Right lobe of liver (tissue), 6 donors: ENCODE data around the gene CSTF1. TPM values are rescaled to one million over a fixed set of nuclear protein-coding genes. Genes with fewer than 3 reads are reported as not detected.

Experiments
- ATAC-seq, 4 donors: fragments of 200-7000 bp; cut with Tn5 transposase; one replicate each; pipeline ENCODE4 v1.9.1; 2020; ENCODE audit warnings: mild to moderate bottlenecking in 4 of 4, moderate library complexity in 4 of 4
- DNase-seq, 3 donors: peaks; one replicate each; pipeline ENCODE4 v3.0.0-alpha.2; 2020
- H3K27ac ChIP-seq, 3 donors: fragments of 200-600 bp; one replicate each; pipeline ENCODE4 v1.8.0; 2022
- H3K27me3 ChIP-seq, 2 donors: fragments of 200-600 bp; one replicate each; pipeline ENCODE4 v1.8.0; 2022
- H3K36me3 ChIP-seq, 4 donors: fragments of 200-600 bp; sonication (generic) in 1 of 4; one replicate each; pipeline versions ENCODE4 v1.5.1 to v1.8.0; 2017 to 2022; ENCODE audit warnings: control low read depth in 1 of 4
- H3K4me1 ChIP-seq, 4 donors: fragments of 200-600 bp; sonication (generic) in 1 of 4; one replicate each; pipeline versions ENCODE4 v1.5.1 to v1.8.0; 2017 to 2022; ENCODE audit warnings: control low read depth in 1 of 4
- H3K4me3 ChIP-seq, 3 donors: fragments of 200-600 bp; one replicate each; pipeline ENCODE4 v1.8.0; 2022
- H3K9me3 ChIP-seq, 4 donors: fragments of 200-600 bp; sonication (generic) in 1 of 4; one replicate each; pipeline versions ENCODE4 v1.5.1 to v1.8.0; 2017 to 2022; ENCODE audit warnings: control low read depth in 1 of 4
- POLR2A ChIP-seq: fragments of 450-650 bp; IDR thresholded peaks from one replicate; pipeline ENCODE4 v1.6.1; 2017; ENCODE audit warnings: antibody characterized with exemption, mild to moderate bottlenecking
- WGBS: methylation state at CpG from one replicate; pipeline ENCODE4 v1.1.6; 2018; ENCODE audit warnings: low coverage, low lambda C conversion rate; ENCODE audit not compliant: insufficient coverage; ENCODE audit errors: missing lambda C conversion rate; 5-methylcytosine and 5-hydroxymethylcytosine counted together
- intact Hi-C, 2 donors: fragments of 100-400 bp; cut with DNase I; formaldehyde crosslinking; loops; one replicate each; pipeline versions ENCODE4 v1.11.2 to v1.14.1; 2022
- total RNA-seq, 6 experiments: library from RNA; depleted of rRNA in 2 of 6; stranded (reverse); fragments of >200 nt in 2 of 6; fragmentation: NEBNext Ultra II Directional in 3 of 6; extraction: Animal tissue kit (Norgen Biotek cat#: 25700) in 3 of 6; gene quantifications; one replicate each; pipeline versions ENCODE4 v1.1.0 to v1.2.4, GENCODE V29; 2016 to 2023
- TF ChIP-seq, protein P1 (sequence below), 4 donors: fragments of 200-600 bp in 3 of 4; fragments of 450-650 bp in 1 of 4; IDR thresholded peaks; one replicate each; pipeline versions ENCODE4 v1.5.1 to v1.8.0; 2016 to 2022; ENCODE audit warnings: antibody characterized with exemption in 4 of 4, mild to moderate bottlenecking in 2 of 4
- donor health status: DM: no; HTN: yes; CAD: no.
- donor health status: DM: no; HTN: no; CAD: no.
- donor health status: DM: no; HTN: no; CAD: no.
- donor health status: DM: no; HTN: yes; CAD: no.
- donor health status: DM: no; HTN: yes; CAD: no.

CSTF1 gene
- total RNA-seq, 6 experiments from 2014 or later, result 14.9 to 27.2 (median 16.6) TPM

DNA sequence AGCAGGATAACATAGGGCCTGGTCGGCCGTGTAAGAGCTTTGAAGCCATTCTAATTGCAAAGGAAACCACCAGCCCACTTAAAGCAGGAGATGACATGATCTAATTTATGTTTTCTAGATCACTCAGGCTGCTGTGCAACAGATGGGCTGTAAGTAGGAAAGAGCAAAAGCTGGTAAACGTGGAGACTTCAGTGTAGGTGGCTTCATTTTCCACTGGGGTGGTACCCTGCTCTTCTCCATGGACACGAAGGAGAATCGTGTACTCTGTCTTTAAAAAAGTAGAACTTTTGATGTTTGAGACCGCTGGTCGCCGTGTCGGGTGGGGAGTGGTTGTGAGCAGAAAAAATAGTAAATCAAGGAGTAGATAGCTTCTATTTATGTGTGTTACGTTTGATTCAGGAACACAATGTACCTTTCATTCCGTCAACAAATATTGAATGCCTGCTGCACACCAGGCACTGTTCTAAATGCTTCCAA lies 26.0 kb downstream of the CSTF1 start:
- no peak for ATAC-seq
- H3K4me3 ChIP-seq, result no peak overlapping the region
- TF ChIP-seq, protein P1, sequence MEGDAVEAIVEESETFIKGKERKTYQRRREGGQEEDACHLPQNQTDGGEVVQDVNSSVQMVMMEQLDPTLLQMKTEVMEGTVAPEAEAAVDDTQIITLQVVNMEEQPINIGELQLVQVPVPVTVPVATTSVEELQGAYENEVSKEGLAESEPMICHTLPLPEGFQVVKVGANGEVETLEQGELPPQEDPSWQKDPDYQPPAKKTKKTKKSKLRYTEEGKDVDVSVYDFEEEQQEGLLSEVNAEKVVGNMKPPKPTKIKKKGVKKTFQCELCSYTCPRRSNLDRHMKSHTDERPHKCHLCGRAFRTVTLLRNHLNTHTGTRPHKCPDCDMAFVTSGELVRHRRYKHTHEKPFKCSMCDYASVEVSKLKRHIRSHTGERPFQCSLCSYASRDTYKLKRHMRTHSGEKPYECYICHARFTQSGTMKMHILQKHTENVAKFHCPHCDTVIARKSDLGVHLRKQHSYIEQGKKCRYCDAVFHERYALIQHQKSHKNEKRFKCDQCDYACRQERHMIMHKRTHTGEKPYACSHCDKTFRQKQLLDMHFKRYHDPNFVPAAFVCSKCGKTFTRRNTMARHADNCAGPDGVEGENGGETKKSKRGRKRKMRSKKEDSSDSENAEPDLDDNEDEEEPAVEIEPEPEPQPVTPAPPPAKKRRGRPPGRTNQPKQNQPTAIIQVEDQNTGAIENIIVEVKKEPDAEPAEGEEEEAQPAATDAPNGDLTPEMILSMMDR (IDR thresholded peaks at IDR 0.05), result no peak
- no peak for TF ChIP-seq POLR2A
- H3K27me3 ChIP-seq, result no peaks in the 10 kb centered on the region
- no peak for DNase-seq
- no peaks in the 10 kb centered on the region for H3K9me3 ChIP-seq
- 54% methylated on average over 11 of the region's 11 CpGs for WGBS
- intact Hi-C loops, result no loop called here
- peak overlapping the region; percentile 7 to 37 (median 22) for H3K27ac ChIP-seq
- H3K4me1 ChIP-seq, result peaks cover 0 to 4% (median 0%) of the 10 kb centered on the region in 4 donors
- H3K36me3 ChIP-seq, result no peaks in the 10 kb centered on the region

DNA sequence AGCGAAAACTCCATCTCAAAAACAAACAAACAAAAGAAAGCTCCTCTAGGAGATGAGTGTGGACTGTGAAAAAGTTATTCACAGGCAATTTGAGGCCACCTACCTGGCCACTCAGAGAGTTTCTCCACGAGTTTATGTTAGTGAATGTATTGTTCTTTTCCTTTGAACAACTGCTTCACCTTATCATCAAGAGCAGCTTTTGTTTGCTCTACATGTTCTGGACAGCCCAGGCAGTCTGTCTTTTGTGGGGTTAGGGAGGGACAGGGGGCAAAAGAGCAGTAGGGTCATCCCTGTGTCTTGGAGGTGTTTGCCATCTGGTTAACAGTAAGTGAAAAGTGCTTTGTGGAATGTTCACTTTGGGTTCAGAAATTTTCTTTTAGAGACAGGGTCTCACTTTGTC lies 27.6 kb downstream of the CSTF1 start:
- H3K27me3 ChIP-seq, result no peaks in the 10 kb centered on the region
- H3K36me3 ChIP-seq, result no peaks in the 10 kb centered on the region
- peaks cover 0 to 4% (median 0%) of the 10 kb centered on the region in 4 donors for H3K4me1 ChIP-seq
- no peak for TF ChIP-seq POLR2A
- TF ChIP-seq, protein P1 (IDR thresholded peaks at IDR 0.05), result no peak
- H3K27ac ChIP-seq, result no peak overlapping the region
- no peak for ATAC-seq
- intact Hi-C loops, result no loop called here
- no peak overlapping the region for H3K4me3 ChIP-seq
- DNase-seq, result no peak
- no peaks in the 10 kb centered on the region for H3K9me3 ChIP-seq
- 77% methylated on average over 2 of the region's 2 CpGs for WGBS

DNA sequence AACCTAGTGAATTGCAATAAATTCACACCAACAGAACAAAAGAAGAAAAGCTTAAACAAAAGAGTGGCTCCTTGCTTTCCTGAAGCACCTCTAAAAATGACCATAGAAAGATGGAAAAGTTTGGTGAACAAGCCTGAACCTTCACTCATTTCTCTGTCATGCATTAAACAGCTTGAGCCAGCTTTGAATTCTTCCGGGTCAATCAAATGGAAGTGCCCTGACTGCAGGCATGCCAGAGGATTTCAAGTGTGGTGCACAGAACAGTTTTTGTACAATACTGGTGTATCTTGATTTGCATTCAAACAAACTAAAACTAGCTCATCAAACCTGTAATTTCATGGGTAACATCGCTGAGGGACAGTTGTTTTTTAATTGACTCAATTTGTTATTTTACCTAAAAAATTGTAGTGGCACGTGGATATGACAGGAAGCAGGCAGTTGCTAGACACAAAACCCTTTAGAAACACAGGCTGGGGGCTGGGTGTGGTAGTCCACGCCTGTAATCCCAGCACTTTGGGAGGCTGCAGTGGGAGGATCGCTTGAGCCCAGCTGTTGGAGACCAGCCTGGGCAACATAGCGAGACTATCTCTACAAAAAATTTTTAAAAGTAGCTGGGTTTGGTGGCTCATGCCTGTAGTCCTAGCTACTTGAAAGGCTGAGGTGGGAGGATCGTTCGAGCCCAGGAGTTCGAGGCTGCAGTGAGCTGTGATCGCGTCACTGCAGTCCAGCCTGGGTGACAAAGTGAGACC lies 28.7 kb downstream of the CSTF1 start:
- DNase-seq (no peak), ATAC-seq (no peak)
- H3K9me3 ChIP-seq, result no peaks in the 10 kb centered on the region
- WGBS, result 78% methylated on average over 11 of the region's 11 CpGs
- intact Hi-C loops, result no loop called here
- no peak overlapping the region for H3K4me3 ChIP-seq
- no peak for TF ChIP-seq POLR2A
- TF ChIP-seq, protein P1 (IDR thresholded peaks at IDR 0.05), result no peak
- H3K36me3 ChIP-seq, result no peaks in the 10 kb centered on the region
- H3K4me1 ChIP-seq, result peaks cover 0 to 4% (median 0%) of the 10 kb centered on the region in 4 donors
- H3K27ac ChIP-seq, result no peak overlapping the region
- no peaks in the 10 kb centered on the region for H3K27me3 ChIP-seq

DNA sequence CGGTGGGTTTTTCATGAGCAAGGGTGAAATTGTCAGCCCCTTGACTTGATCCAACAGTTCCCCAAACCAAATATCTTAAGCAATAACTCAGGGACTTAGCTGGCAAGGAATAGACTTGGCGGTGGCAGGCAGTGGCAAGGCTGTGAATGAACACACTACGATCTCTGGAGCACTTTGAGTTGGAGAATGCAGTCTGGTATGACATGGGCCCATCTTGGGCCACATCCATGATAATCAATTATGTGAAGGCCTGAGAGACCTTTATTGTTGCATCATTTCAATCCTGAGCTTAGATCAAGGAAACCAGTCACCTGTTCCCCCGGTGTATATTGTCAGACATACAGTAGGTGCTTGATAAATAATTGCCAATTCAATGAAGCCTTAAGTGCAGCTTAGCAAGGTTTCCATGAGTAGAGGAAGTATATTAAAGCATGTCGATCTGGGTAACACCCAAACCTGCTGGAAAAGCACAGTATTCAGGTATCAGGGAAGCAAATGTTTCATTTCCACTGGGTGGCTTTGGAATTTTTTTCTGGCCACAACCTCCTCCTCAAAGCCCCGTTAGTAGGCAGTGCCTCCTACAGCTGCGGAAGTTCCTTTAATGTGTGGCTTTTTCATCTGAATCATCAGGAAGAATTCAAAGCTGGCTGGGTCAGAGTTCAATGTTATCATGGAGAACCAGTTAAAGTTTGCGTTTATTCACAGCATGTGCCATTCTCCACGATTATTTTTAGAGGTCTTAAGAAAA lies 29.8 kb downstream of the CSTF1 start:
- no peak for TF ChIP-seq POLR2A
- TF ChIP-seq, protein P1 (IDR thresholded peaks at IDR 0.05), result no peak
- Histone ChIP-seq H3K4me3 (no peak overlapping the region), H3K4me1 (peaks cover 0 to 4% (median 0%) of the 10 kb centered on the region in 4 donors), H3K9me3 (no peaks in the 10 kb centered on the region), H3K27ac (no peak overlapping the region), H3K27me3 (no peaks in the 10 kb centered on the region), H3K36me3 (no peaks in the 10 kb centered on the region)
- intact Hi-C loops, result no loop called here
- WGBS, result 52% methylated on average over 8 of the region's 9 CpGs
- ATAC-seq (peak in 1 of 4 donors; percentile 43), DNase-seq (no peak)
